ENCODE results near the gene C16orf78. TPM values are rescaled to one million over a fixed set of nuclear protein-coding genes. Genes with fewer than 3 reads are reported as not detected.

The C16orf78 gene
- total and polyA plus RNA-seq, 2 of the 4 experiments (the other 2 are of a cell fraction): not detected

GRCh38 chr16:49324703-49325102 lies 48.9 kb upstream of the C16orf78 start:
- no peak overlapping the region for H4K8ac ChIP-seq (ENCODE audit: low read depth in 2 of 2, low read length in 2 of 2)
- H2AFZ ChIP-seq (replicated peaks; ENCODE audit: low read length, poor library complexity): no peak overlapping the region
- H2BK5ac ChIP-seq (ENCODE audit: low read depth, low read length, poor library complexity, severe bottlenecking): no peak overlapping the region
- H3K9me1 ChIP-seq (ENCODE audit: insufficient read depth, low read length): no peaks in the 10 kb centered on the region
- no peak for TF ChIP-seq CTCF (conservative IDR thresholded peaks at IDR 0.05; ENCODE audit: low read depth, low read length)
- POLR2A ChIA-PET (ENCODE audit: unreplicated experiment): no interaction called here
- H4K5ac ChIP-seq (ENCODE audit: low read depth, low read length): no peak overlapping the region
- no peak overlapping the region for H3K9ac ChIP-seq (ENCODE audit: low read depth, low read length)
- no peak overlapping the region for H2BK15ac ChIP-seq (ENCODE audit: low read depth, low read length)
- H3K56ac ChIP-seq (ENCODE audit: extremely low read depth, insufficient read depth, low read length): no peak overlapping the region
- H3K18ac ChIP-seq (ENCODE audit: low read depth, low read length): no peak overlapping the region
- H4K20me1 ChIP-seq (ENCODE audit: insufficient read depth, low read length): no peaks in the 10 kb centered on the region
- no peak overlapping the region for H2BK120ac ChIP-seq (ENCODE audit: low read depth, low read length)
- no peak overlapping the region for H2AK5ac ChIP-seq (ENCODE audit: low read depth, low read length)
- H3K4me1 ChIP-seq (ENCODE audit: control insufficient read depth, insufficient read depth, low read length): no peaks in the 10 kb centered on the region
- H3K4ac ChIP-seq (ENCODE audit: low read depth, low read length): no peak overlapping the region
- H3K4me2 ChIP-seq (ENCODE audit: low read depth, low read length): no peak overlapping the region
- BruUV-seq (replicated peaks): no TSS peak
- no peaks in the 10 kb centered on the region for H3K27me3 ChIP-seq (ENCODE audit: control insufficient read depth, insufficient read depth, low read length)
- no peak overlapping the region for H2AK9ac ChIP-seq (replicated peaks; ENCODE audit: low read depth, low read length, poor library complexity)
- H4K91ac ChIP-seq (ENCODE audit: insufficient read depth, low read depth, low read length): no peak overlapping the region
- H2BK20ac ChIP-seq (ENCODE audit: low read depth, low read length): no peak overlapping the region
- intact Hi-C loops (cut with micrococcal nuclease) (no loop called here), dilution Hi-C loops (cut with HindIII; ENCODE audit: low sequenced_read_pairs, unreplicated experiment) (no loop called here), in situ Hi-C loops (cut with MboI; ENCODE audit: low sequenced_read_pairs) (no loop called here)
- no peaks in the 10 kb centered on the region for H3K79me1 ChIP-seq (ENCODE audit: low read depth in 1 of 2, low read length in 2 of 2)
- no peak overlapping the region for H3K4me3 ChIP-seq (ENCODE audit: insufficient read depth, low read depth, low read length)
- ATAC-seq (ENCODE audit: low read depth): no peak
- no CpG with 5 or more reads among the region's 9 CpGs for WGBS, 2 experiments (ENCODE audit: extremely low coverage in 2 of 2, insufficient read length in 1 of 2)
- H3K36me3 ChIP-seq (ENCODE audit: control insufficient read depth, insufficient read depth, low read length): no peaks in the 10 kb centered on the region
- no peak overlapping the region for H3K23ac ChIP-seq (ENCODE audit: low read depth, low read length)
- DNase-seq: no peak
- CTCF ChIA-PET: no interaction called here
- H3K27ac ChIP-seq (ENCODE audit: insufficient read depth, low read length): no peak overlapping the region
- H3K9me3 ChIP-seq (ENCODE audit: control insufficient read depth, insufficient read depth, low read length): no peaks in the 10 kb centered on the region
- H3K14ac ChIP-seq (replicated peaks; ENCODE audit: low read depth, low read length): no peak overlapping the region
